ENCODE data around the gene ARHGAP42.

ARHGAP42 gene

DNA sequence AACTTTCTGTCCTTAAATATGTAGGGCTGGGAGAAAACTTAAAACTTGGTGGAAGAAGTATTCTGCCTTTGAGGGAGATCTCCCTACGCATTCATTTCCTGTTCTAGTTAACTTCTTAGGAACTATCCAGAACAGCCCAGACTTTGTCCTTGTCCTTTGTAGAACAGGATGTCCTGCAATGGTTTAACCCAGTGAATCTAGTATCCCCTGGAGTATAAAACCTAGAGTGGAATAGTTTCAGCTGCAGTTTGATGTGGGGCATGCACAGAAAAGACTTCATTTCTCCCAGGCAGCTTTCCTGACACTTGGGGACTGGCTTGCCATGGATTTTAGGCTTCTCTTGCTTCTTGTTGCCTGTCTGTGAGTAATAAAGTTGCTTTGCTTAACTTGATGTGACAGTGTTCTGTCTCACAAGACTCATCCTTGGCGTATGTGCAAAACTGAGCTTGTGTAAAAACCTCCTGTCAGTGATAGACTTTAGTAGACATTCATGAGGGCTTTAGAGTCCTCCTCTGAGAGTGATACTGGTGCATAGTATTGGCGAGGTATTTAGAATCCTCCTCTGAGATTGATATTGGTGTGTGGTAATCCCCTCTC is 28.2 kb downstream of the ARHGAP42 start:
- no peak for DNase-seq (ENCODE audit: low read depth in 1 of 2, low spot score in 1 of 2)
- no peak for TF ChIP-seq JUND (IDR thresholded peaks at IDR 0.05; ENCODE audit: low read depth)
- in situ Hi-C loops (cut with HindIII; ENCODE audit: low pct_unique_long_range_greater_than_20kb, low sequenced_read_pairs): no loop called here

DNA sequence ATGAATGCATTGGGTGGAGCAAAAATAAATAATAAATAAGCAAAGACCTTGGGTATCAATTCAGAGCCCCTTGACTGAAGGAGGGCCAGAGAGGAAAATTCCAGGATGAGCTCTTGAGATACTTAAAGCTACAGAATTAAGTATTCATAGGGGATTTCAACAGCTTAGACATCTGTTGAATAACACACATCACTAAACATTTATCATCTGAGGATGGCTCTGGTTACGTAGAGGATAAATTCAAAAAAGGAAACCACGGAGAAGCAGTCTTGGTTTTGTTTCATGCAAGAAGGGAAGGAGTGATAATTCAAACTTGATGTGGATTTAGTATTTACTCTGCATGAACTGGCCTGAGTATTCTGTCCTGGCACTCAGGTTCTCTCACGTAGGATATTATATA is 29.8 kb downstream of the ARHGAP42 start:
- DNase-seq (ENCODE audit: low read depth in 1 of 2, low spot score in 1 of 2): no peak
- TF ChIP-seq JUND (IDR thresholded peaks at IDR 0.05; ENCODE audit: low read depth): no peak

DNA sequence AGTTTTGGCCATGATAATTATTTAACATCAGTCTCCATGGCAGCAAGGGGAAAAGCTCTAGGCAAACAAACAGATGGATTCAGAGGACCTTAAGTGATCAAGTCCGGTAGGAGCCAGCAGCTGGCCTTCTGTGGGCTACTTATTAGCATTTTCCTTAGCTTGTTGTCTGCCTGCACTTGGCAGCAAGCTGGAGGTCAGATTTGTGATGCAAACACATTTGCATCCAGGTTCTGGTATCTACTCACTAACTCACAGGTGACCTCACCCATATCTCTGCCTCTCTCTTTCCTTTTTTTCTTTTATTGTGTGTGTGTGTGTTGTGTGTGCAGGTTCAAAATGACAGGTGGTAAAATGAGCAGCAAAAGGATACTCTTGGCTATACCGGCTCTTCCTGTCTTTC is 32.3 kb downstream of the ARHGAP42 start:
- no peak for DNase-seq (ENCODE audit: low read depth in 1 of 2, low spot score in 1 of 2)
- no peak for TF ChIP-seq JUND (IDR thresholded peaks at IDR 0.05; ENCODE audit: low read depth)
- in situ Hi-C loops (cut with HindIII; ENCODE audit: low pct_unique_long_range_greater_than_20kb, low sequenced_read_pairs): no loop called here

More for the DNA sequence above, 29.8 kb downstream of the ARHGAP42 start:
- in situ Hi-C loops (cut with HindIII; ENCODE audit: low pct_unique_long_range_greater_than_20kb, low sequenced_read_pairs): no loop called here

GRCh38 chr11:100719809-100720221 is 32.7 kb downstream of the ARHGAP42 start:
- no peak for TF ChIP-seq JUND (IDR thresholded peaks at IDR 0.05; ENCODE audit: low read depth)
- in situ Hi-C loops (cut with HindIII; ENCODE audit: low pct_unique_long_range_greater_than_20kb, low sequenced_read_pairs): no loop called here
- DNase-seq (ENCODE audit: low read depth in 1 of 2, low spot score in 1 of 2): peak in 1 of 2 experiments; percentile 33

GRCh38 chr11:100726680-100727079 is 39.6 kb downstream of the ARHGAP42 start:
- in situ Hi-C loops (cut with HindIII; ENCODE audit: low pct_unique_long_range_greater_than_20kb, low sequenced_read_pairs): no loop called here
- no peak for DNase-seq (ENCODE audit: low read depth in 1 of 2, low spot score in 1 of 2)

DNA sequence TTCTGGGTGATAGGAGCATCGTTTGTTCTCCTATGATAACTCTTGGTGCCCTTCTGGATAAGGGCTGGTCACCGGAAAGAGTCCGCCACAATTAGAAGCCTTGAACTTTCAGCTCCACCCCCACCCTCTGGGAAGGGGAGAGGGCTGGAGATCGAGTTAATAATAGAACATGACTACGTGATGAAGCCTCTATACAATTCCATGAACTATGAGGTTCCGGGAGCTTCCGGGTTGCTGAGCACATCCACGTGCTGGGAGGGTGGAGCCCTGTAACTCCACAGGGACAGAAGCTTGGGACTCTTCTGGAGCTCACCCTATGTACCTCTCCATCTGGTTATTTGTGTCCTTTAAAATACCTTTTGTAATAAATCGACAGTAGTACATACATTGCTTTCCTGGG is 40.3 kb downstream of the ARHGAP42 start:
- TF ChIP-seq JUND (IDR thresholded peaks at IDR 0.05; ENCODE audit: low read depth): no peak
- DNase-seq (ENCODE audit: low read depth in 1 of 2, low spot score in 1 of 2): no peak
- in situ Hi-C loops (cut with HindIII; ENCODE audit: low pct_unique_long_range_greater_than_20kb, low sequenced_read_pairs): no loop called here

More at GRCh38 chr11:100726680-100727079, 39.6 kb downstream of the ARHGAP42 start:
- TF ChIP-seq JUND (IDR thresholded peaks at IDR 0.05; ENCODE audit: low read depth): no peak

GRCh38 chr11:100730266-100730665 is 43.2 kb downstream of the ARHGAP42 start:
- TF ChIP-seq JUND (IDR thresholded peaks at IDR 0.05; ENCODE audit: low read depth): no peak
- no peak for DNase-seq (ENCODE audit: low read depth in 1 of 2, low spot score in 1 of 2)
- in situ Hi-C loops (cut with HindIII; ENCODE audit: low pct_unique_long_range_greater_than_20kb, low sequenced_read_pairs): no loop called here

- DNase-seq (ENCODE audit: low read depth in 1 of 2, low spot score in 1 of 2): no peak
- TF ChIP-seq JUND (IDR thresholded peaks at IDR 0.05; ENCODE audit: low read depth): no peak
- in situ Hi-C loops (cut with HindIII; ENCODE audit: low pct_unique_long_range_greater_than_20kb, low sequenced_read_pairs): no loop called here
Observed at GRCh38 chr11:100731471-100731870, 44.4 kb downstream of the ARHGAP42 start.

- no peak for DNase-seq (ENCODE audit: low read depth in 1 of 2, low spot score in 1 of 2)
- in situ Hi-C loops (cut with HindIII; ENCODE audit: low pct_unique_long_range_greater_than_20kb, low sequenced_read_pairs): no loop called here
- no peak for TF ChIP-seq JUND (IDR thresholded peaks at IDR 0.05; ENCODE audit: low read depth)
Observed at GRCh38 chr11:100732949-100733348, 45.9 kb downstream of the ARHGAP42 start.

DNA sequence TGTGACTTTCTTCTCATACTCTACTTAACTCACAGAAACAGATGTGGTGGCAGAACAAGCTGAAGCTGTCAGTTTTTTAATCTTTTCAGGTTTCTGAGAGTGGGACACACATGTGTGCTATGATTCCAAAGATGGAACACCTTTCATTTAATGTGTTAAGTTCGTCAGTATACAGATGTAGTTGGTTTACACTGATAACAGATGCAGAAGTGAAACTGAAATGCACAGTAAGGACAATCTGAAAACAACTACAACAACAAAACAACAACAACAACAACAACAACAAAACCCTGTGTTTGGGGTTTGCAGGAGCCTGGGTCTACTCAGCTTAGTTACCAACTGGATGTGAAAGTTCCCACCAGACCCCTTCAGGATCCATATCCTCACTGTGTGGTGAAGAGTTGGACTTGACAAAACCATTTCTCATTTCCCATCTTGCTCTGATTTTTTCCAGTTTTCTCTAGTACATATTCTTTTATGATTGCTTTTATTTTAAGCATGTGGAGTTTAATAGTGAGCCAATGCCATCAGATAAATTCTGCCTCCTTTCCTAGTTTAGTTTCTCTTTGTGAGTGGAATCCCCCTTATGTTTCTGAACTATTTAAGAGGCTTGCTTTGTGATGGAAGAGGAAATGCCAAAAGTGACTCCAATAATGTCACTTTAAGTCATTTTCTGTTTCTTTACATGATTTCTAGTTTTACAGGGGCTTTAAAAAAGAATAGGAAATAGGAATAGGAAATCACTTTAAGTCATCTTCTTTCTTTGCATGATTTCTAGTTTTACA is 47.8 kb downstream of the ARHGAP42 start:
- no peak for DNase-seq (ENCODE audit: low read depth in 1 of 2, low spot score in 1 of 2)
- in situ Hi-C loops (cut with HindIII; ENCODE audit: low pct_unique_long_range_greater_than_20kb, low sequenced_read_pairs): no loop called here
- no peak for TF ChIP-seq JUND (IDR thresholded peaks at IDR 0.05; ENCODE audit: low read depth)

DNA sequence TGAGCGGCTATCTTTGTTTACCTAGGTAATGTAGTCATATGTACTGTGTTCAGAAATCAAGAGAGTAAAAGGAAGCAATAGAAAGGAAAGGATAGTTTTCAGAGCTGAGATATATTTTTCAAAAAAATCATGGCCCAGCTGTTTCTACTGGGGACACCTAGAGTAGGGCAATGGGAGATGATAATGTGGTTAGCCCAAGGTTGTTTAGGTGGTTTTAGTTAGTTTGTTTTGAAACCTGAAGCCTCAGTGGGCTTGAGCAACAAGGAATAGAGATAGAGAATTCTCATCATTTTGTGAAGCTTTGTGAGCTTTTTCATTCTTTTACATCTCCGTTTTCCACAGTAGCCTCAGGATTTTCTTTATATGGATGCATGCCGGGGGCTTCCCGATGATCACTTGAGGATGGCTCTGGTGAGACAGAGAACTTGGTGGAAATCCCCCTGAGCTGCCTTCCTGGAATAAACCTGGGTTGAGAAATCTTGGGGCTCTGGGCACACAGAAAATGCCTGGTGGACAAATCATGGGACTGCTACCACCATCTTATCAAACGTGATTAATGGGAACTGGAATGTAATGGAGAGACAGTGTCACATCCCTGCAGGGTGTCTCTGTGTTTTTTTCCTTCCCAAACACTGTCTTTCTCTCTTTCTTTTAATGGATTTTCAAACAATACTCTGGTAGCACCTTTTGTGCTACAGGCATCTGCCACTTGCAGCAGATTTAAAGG is 49.0 kb downstream of the ARHGAP42 start:
- DNase-seq (ENCODE audit: low read depth in 1 of 2, low spot score in 1 of 2): no peak
- in situ Hi-C loops (cut with HindIII; ENCODE audit: low pct_unique_long_range_greater_than_20kb, low sequenced_read_pairs): no loop called here
- no peak for TF ChIP-seq JUND (IDR thresholded peaks at IDR 0.05; ENCODE audit: low read depth)

- no peak for TF ChIP-seq JUND (IDR thresholded peaks at IDR 0.05; ENCODE audit: low read depth)
- in situ Hi-C loops (cut with HindIII; ENCODE audit: low pct_unique_long_range_greater_than_20kb, low sequenced_read_pairs): no loop called here
- no peak for DNase-seq (ENCODE audit: low read depth in 1 of 2, low spot score in 1 of 2)
Observed at GRCh38 chr11:100738701-100739270, 51.7 kb downstream of the ARHGAP42 start.
